Activated CD4-positive, CD25-positive, alpha-beta regulatory T cell treated with anti-CD3 and anti-CD28 coated beads, Interleukin-2, amount 50 U/mL, for 72 hours (primary cell): ENCODE data around the gene FHOD3.

Source experiments
- DNase-seq: peaks from one replicate; pipeline ENCODE4 v3.0.0; 2021

FHOD3 gene

GRCh38 chr18:36492604-36493329 lies 195.3 kb downstream of the FHOD3 start:
- DNase-seq = no peak

GRCh38 chr18:36493349-36494159 lies 196.0 kb downstream of the FHOD3 start:
- no peak for DNase-seq

GRCh38 chr18:36494160-36494437 lies 196.6 kb downstream of the FHOD3 start:
- no peak for DNase-seq

GRCh38 chr18:36496022-36496421 lies 198.5 kb downstream of the FHOD3 start:
- DNase-seq = no peak

- DNase-seq = no peak
Measured at GRCh38 chr18:36499938-36500337, 202.4 kb downstream of the FHOD3 start.

GRCh38 chr18:36501100-36501499 lies 203.6 kb downstream of the FHOD3 start:
- no peak for DNase-seq

- DNase-seq = no peak
Measured at GRCh38 chr18:36503477-36503876, 206.0 kb downstream of the FHOD3 start.

GRCh38 chr18:36504928-36505327 lies 207.4 kb downstream of the FHOD3 start:
- DNase-seq = no peak

GRCh38 chr18:36505665-36506064 lies 208.2 kb downstream of the FHOD3 start:
- DNase-seq = no peak

GRCh38 chr18:36509646-36510197 lies 212.2 kb downstream of the FHOD3 start:
- DNase-seq = no peak

GRCh38 chr18:36511791-36512352 lies 214.4 kb downstream of the FHOD3 start:
- no peak for DNase-seq

GRCh38 chr18:36513556-36513955 lies 216.0 kb downstream of the FHOD3 start:
- no peak for DNase-seq

GRCh38 chr18:36514778-36515177 lies 217.3 kb downstream of the FHOD3 start:
- DNase-seq = no peak

GRCh38 chr18:36516258-36516657 lies 218.7 kb downstream of the FHOD3 start:
- no peak for DNase-seq

GRCh38 chr18:36516726-36517125 lies 219.2 kb downstream of the FHOD3 start:
- DNase-seq = no peak

- DNase-seq = no peak
Measured at GRCh38 chr18:36518839-36519238, 221.3 kb downstream of the FHOD3 start.

- DNase-seq = no peak
Measured at GRCh38 chr18:36519358-36519757, 221.8 kb downstream of the FHOD3 start.

- no peak for DNase-seq
Measured at GRCh38 chr18:36522509-36522908, 225.0 kb downstream of the FHOD3 start.

GRCh38 chr18:36525913-36526312 lies 228.4 kb downstream of the FHOD3 start:
- no peak for DNase-seq

- no peak for DNase-seq
Measured at GRCh38 chr18:36526611-36527010, 229.1 kb downstream of the FHOD3 start.

GRCh38 chr18:36527051-36527450 lies 229.5 kb downstream of the FHOD3 start:
- DNase-seq = no peak

GRCh38 chr18:36527740-36528455 lies 230.4 kb downstream of the FHOD3 start:
- DNase-seq = no peak

- DNase-seq = no peak
Measured at GRCh38 chr18:36529747-36530146, 232.2 kb downstream of the FHOD3 start.
